Measurements from ENCODE around the gene MRPL28.
"Not testable (repeated sequence)": the region's sequence is repeated elsewhere in the genome, so short reads cannot be mapped to it uniquely, and the experiment has no call there.

Gene MRPL28

GRCh38 chr16:337975-338575 is 32.3 kb downstream of the MRPL28 start:
- H3K4me1 Mint-ChIP-seq, result peaks cover 47 to 80% of the 10 kb centered on the region in 2 donors
- H3K36me3 Mint-ChIP-seq, result peaks cover 23 to 36% of the 10 kb centered on the region in 2 donors
- H3K27ac Mint-ChIP-seq, result no peak overlapping the region

GRCh38 chr16:337437-337836 is 32.9 kb downstream of the MRPL28 start:
- Mint-ChIP-seq H3K4me1 (peaks cover 46 to 78% of the 10 kb centered on the region in 2 donors), H3K4me3 (no peak overlapping the region), H3K27me3 (no peaks in the 10 kb centered on the region), H3K36me3 (peaks cover 18 to 29% of the 10 kb centered on the region in 2 donors), H3K27ac (no peak overlapping the region), H3K9me3 (no peaks in the 10 kb centered on the region)
- DNase-seq (no peak), ATAC-seq (replicated peaks) (no peak)

More at GRCh38 chr16:337975-338575, 32.3 kb downstream of the MRPL28 start:
- Mint-ChIP-seq H3K4me3 (no peak overlapping the region), H3K9me3 (no peaks in the 10 kb centered on the region), H3K27me3 (no peaks in the 10 kb centered on the region)
- DNase-seq (no peak), ATAC-seq (replicated peaks) (peak in 1 of 2 donors; percentile 27)

- ATAC-seq (replicated peaks) (peak in 1 of 2 donors; percentile 23), DNase-seq (no peak)
- Mint-ChIP-seq H3K27ac (peak overlapping the region; percentile 82), H3K9me3 (no peaks in the 10 kb centered on the region), H3K4me3 (no peak overlapping the region), H3K36me3 (peaks cover 12 to 22% of the 10 kb centered on the region in 2 donors), H3K4me1 (peaks cover 44 to 75% of the 10 kb centered on the region in 2 donors), H3K27me3 (no peaks in the 10 kb centered on the region)
Measured at GRCh38 chr16:336269-336668, 34.1 kb downstream of the MRPL28 start.

GRCh38 chr16:334861-335632 is 35.3 kb downstream of the MRPL28 start:
- not testable (repeated sequence) for H3K27ac Mint-ChIP-seq; DNase-seq; H3K27me3 Mint-ChIP-seq; H3K4me3 Mint-ChIP-seq; H3K9me3 Mint-ChIP-seq; ATAC-seq (replicated peaks)
- Mint-ChIP-seq H3K36me3 (peaks cover 13 to 25% of the 10 kb centered on the region in 2 donors), H3K4me1 (peaks cover 47 to 80% of the 10 kb centered on the region in 2 donors)

GRCh38 chr16:334164-334832 is 36.0 kb downstream of the MRPL28 start:
- ATAC-seq (replicated peaks); H3K27ac Mint-ChIP-seq; H3K4me3 Mint-ChIP-seq; H3K9me3 Mint-ChIP-seq; H3K27me3 Mint-ChIP-seq; DNase-seq: not testable (repeated sequence)
- Mint-ChIP-seq H3K36me3 (peaks cover 7 to 20% of the 10 kb centered on the region in 2 donors), H3K4me1 (peaks cover 42 to 75% of the 10 kb centered on the region in 2 donors)

GRCh38 chr16:333406-334094 is 36.8 kb downstream of the MRPL28 start:
- Mint-ChIP-seq H3K4me3 (no peak overlapping the region), H3K27ac (no peak overlapping the region)
- ATAC-seq (replicated peaks), result no peak

GRCh38 chr16:331181-331814 is 39.0 kb downstream of the MRPL28 start:
- DNase-seq; H3K27me3 Mint-ChIP-seq; H3K4me3 Mint-ChIP-seq; ATAC-seq (replicated peaks); H3K27ac Mint-ChIP-seq; H3K9me3 Mint-ChIP-seq: not testable (repeated sequence)
- peaks cover 40 to 64% of the 10 kb centered on the region in 2 donors for H3K4me1 Mint-ChIP-seq
- H3K36me3 Mint-ChIP-seq, result peaks cover 6 to 11% of the 10 kb centered on the region in 2 donors

More at GRCh38 chr16:333406-334094, 36.8 kb downstream of the MRPL28 start:
- no peak for DNase-seq
- Mint-ChIP-seq H3K36me3 (peaks cover 7 to 16% of the 10 kb centered on the region in 2 donors), H3K4me1 (peaks cover 39 to 70% of the 10 kb centered on the region in 2 donors), H3K27me3 (no peaks in the 10 kb centered on the region), H3K9me3 (no peaks in the 10 kb centered on the region)

- no peak for DNase-seq
- Mint-ChIP-seq H3K4me1 (peaks cover 37 to 61% of the 10 kb centered on the region in 2 donors), H3K27me3 (no peaks in the 10 kb centered on the region), H3K27ac (no peak overlapping the region), H3K36me3 (peaks cover 6 to 8% of the 10 kb centered on the region in 2 donors), H3K9me3 (no peaks in the 10 kb centered on the region), H3K4me3 (no peak overlapping the region)
- ATAC-seq (replicated peaks), result no peak
Measured at GRCh38 chr16:330741-331140, 39.6 kb downstream of the MRPL28 start.

- peak overlapping the region; percentile 93 for H3K27ac Mint-ChIP-seq
- H3K4me3 Mint-ChIP-seq, result peak overlapping the region; percentile 73 to 81
- no peaks in the 10 kb centered on the region for H3K27me3 Mint-ChIP-seq
- ATAC-seq (replicated peaks), result no peak
- peaks cover 6 to 16% of the 10 kb centered on the region in 2 donors for H3K36me3 Mint-ChIP-seq
- H3K4me1 Mint-ChIP-seq, result peaks cover 32 to 58% of the 10 kb centered on the region in 2 donors
- DNase-seq, result no peak
- no peaks in the 10 kb centered on the region for H3K9me3 Mint-ChIP-seq
Measured at GRCh38 chr16:325375-326145, 44.8 kb downstream of the MRPL28 start.

GRCh38 chr16:324451-325334 is 45.6 kb downstream of the MRPL28 start:
- peak overlapping the region; percentile 73 to 81 for H3K4me3 Mint-ChIP-seq
- DNase-seq (peak; percentile 20), ATAC-seq (replicated peaks) (peak; percentile 70 to 71)
- peak overlapping the region; percentile 93 for H3K27ac Mint-ChIP-seq
- H3K36me3 Mint-ChIP-seq, result peaks cover 4 to 16% of the 10 kb centered on the region in 2 donors
- H3K9me3 Mint-ChIP-seq, result no peaks in the 10 kb centered on the region
- peaks cover 35 to 57% of the 10 kb centered on the region in 2 donors for H3K4me1 Mint-ChIP-seq
- no peaks in the 10 kb centered on the region for H3K27me3 Mint-ChIP-seq

- Mint-ChIP-seq H3K9me3 (no peaks in the 10 kb centered on the region), H3K4me3 (no peak overlapping the region), H3K27ac (peak overlapping the region; percentile 93), H3K36me3 (peaks cover 4 to 19% of the 10 kb centered on the region in 2 donors), H3K4me1 (peaks cover 36 to 63% of the 10 kb centered on the region in 2 donors), H3K27me3 (no peaks in the 10 kb centered on the region)
- no peak for DNase-seq
- no peak for ATAC-seq (replicated peaks)
Measured at GRCh38 chr16:324201-324450, 46.2 kb downstream of the MRPL28 start.

- ATAC-seq (replicated peaks), result no peak
- Mint-ChIP-seq H3K9me3 (no peaks in the 10 kb centered on the region), H3K36me3 (peaks cover 7 to 31% of the 10 kb centered on the region in 2 donors), H3K4me1 (peaks cover 38 to 69% of the 10 kb centered on the region in 2 donors), H3K27me3 (no peaks in the 10 kb centered on the region), H3K27ac (no peak overlapping the region), H3K4me3 (no peak overlapping the region)
- no peak for DNase-seq
Measured at GRCh38 chr16:322476-323143, 47.7 kb downstream of the MRPL28 start.
